Muscle of leg (tissue), 11 donors: ENCODE data around the gene ATL1. TPM values are rescaled to one million over a fixed set of nuclear protein-coding genes. Genes with fewer than 3 reads are reported as not detected.
"Not testable (repeated sequence)": the region's sequence is repeated elsewhere in the genome, so short reads cannot be mapped to it uniquely, and the experiment has no call there.

ENCODE experiments used
- DNase-seq: peaks from one replicate; pipeline ENCODE4 v3.0.0; 2013
- H3K27ac ChIP-seq: one replicate; pipeline ENCODE4 v1.5.1; 2013; ENCODE audit warnings: mild to moderate bottlenecking, low read length, control low read depth
- H3K27me3 ChIP-seq: one replicate; pipeline ENCODE4 v1.6.1; 2013; ENCODE audit warnings: low read length; ENCODE audit not compliant: control insufficient read depth, insufficient read depth
- H3K36me3 ChIP-seq: one replicate; pipeline ENCODE4 v1.6.1; 2013; ENCODE audit warnings: low read length; ENCODE audit not compliant: control insufficient read depth, insufficient read depth
- H3K4me1 ChIP-seq: one replicate; pipeline ENCODE4 v1.6.1; 2013; ENCODE audit warnings: low read length; ENCODE audit not compliant: control insufficient read depth, insufficient read depth
- H3K4me3 ChIP-seq: one replicate; pipeline ENCODE4 v1.5.1; 2013; ENCODE audit warnings: low read length, control low read depth
- H3K9me3 ChIP-seq: replicated peaks from 2 replicates; pipeline ENCODE4 v1.6.1; 2013; ENCODE audit warnings: low read depth, low read length; ENCODE audit not compliant: control insufficient read depth
- WGBS: methylation state at CpG from one replicate; pipeline ENCODE4 v1.1.5; 2013; ENCODE audit warnings: missing lambda C conversion rate; ENCODE audit not compliant: insufficient coverage; 5-methylcytosine and 5-hydroxymethylcytosine counted together
- polyA plus RNA-seq, 8 donors: library from polyadenylated mRNA; unstranded; fragments of 120-200 nt; gene quantifications; one replicate each; pipeline versions ENCODE4 v1.2.1 to v1.2.3, GENCODE V29; 2013; ENCODE audit warnings: inconsistent platforms in 1 of 8, low replicate concordance in 1 of 8; ENCODE audit not compliant: insufficient read length in 8 of 8, insufficient read depth in 1 of 8
- total RNA-seq: library from RNA; stranded (reverse); fragments of 120-200 nt; gene quantifications from one replicate; pipeline ENCODE4 v1.2.4, GENCODE V29; 2013

The ATL1 gene
- total and polyA plus RNA-seq, 9 donors = 3.5 to 9.8 (median 6.0) TPM

GRCh38 chr14:50534416-50534815 lies 25.5 kb upstream of the ATL1 start:
- Histone ChIP-seq H3K9me3 (no peaks in the 10 kb centered on the region), H3K27ac (no peak overlapping the region), H3K4me1 (peaks cover 9% of the 10 kb centered on the region), H3K36me3 (no peaks in the 10 kb centered on the region), H3K27me3 (no peaks in the 10 kb centered on the region), H3K4me3 (no peak overlapping the region)
- no CpG with 5 or more reads among the region's 3 CpGs for WGBS
- peak; percentile 87 for DNase-seq

DNA sequence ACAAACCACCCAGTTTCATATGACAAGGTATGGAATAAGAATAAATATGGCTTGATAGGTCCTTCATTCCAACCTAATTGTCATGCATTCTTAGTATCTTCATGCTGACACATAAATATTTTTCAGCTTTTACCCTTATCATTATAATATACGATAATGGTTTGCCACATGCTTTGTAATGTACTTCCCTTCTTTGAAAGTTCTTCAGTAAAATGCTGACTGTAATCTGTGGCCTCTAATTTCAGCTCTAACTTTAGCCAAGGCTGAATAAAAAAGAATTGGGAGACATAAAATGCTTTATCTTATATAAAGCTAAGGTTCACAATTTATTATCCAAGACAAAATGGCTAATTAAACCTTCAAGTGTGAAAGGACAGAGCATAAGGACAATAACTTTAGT lies 24.9 kb upstream of the ATL1 start:
- H3K27me3 ChIP-seq = no peaks in the 10 kb centered on the region
- no peaks in the 10 kb centered on the region for H3K36me3 ChIP-seq
- H3K4me1 ChIP-seq = peaks cover 6% of the 10 kb centered on the region
- H3K9me3 ChIP-seq = no peaks in the 10 kb centered on the region
- H3K4me3 ChIP-seq = no peak overlapping the region
- no CpG with 5 or more reads among the region's 1 CpG for WGBS
- no peak for DNase-seq
- H3K27ac ChIP-seq = no peak overlapping the region

DNA sequence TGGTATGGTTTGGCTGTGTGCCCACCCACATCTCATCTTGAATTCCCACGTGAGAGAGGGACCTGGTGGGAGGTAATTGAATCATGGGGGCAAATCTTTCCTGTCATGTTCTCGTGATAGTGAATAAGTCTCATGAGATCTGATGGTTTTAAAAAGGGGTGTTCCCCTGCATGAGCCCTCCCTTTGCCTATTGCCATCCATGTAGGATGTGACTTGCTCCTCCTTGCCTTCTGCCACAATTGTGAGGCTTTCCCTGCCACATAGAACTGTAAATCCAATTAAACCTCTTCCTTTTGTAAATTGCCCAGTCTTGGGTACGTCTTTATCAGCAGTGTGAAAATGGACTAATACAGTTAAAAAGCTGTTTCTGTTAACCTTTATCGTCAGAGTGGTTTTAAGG lies 21.9 kb upstream of the ATL1 start:
- not testable (repeated sequence) for H3K4me1 ChIP-seq, H3K4me3 ChIP-seq, H3K27me3 ChIP-seq, H3K36me3 ChIP-seq, DNase-seq, H3K27ac ChIP-seq, H3K9me3 ChIP-seq
- WGBS = no CpG with 5 or more reads among the region's 4 CpGs

- H3K9me3 ChIP-seq = no peaks in the 10 kb centered on the region
- H3K27ac ChIP-seq = no peak overlapping the region
- no peaks in the 10 kb centered on the region for H3K27me3 ChIP-seq
- H3K4me1 ChIP-seq = no peaks in the 10 kb centered on the region
- H3K4me3 ChIP-seq = no peak overlapping the region
- H3K36me3 ChIP-seq = no peaks in the 10 kb centered on the region
- no peak for DNase-seq
These were observed 20.9 kb upstream of the ATL1 start for GRCh38 chr14:50539051-50539450.

GRCh38 chr14:50541159-50541567 lies 18.8 kb upstream of the ATL1 start:
- Histone ChIP-seq H3K36me3 (no peaks in the 10 kb centered on the region), H3K9me3 (no peaks in the 10 kb centered on the region), H3K27ac (no peak overlapping the region), H3K4me1 (no peaks in the 10 kb centered on the region), H3K4me3 (no peak overlapping the region), H3K27me3 (no peaks in the 10 kb centered on the region)
- no CpG with 5 or more reads among the region's 1 CpG for WGBS
- DNase-seq = no peak

- no peaks in the 10 kb centered on the region for H3K4me1 ChIP-seq
- no CpG with 5 or more reads among the region's 2 CpGs for WGBS
- H3K27ac ChIP-seq = no peak overlapping the region
- H3K9me3 ChIP-seq = no peaks in the 10 kb centered on the region
- peak; percentile 46 for DNase-seq
- H3K36me3 ChIP-seq = no peaks in the 10 kb centered on the region
- no peaks in the 10 kb centered on the region for H3K27me3 ChIP-seq
- no peak overlapping the region for H3K4me3 ChIP-seq
These were observed 17.0 kb upstream of the ATL1 start for GRCh38 chr14:50542941-50543418.

- WGBS = no CpG with 5 or more reads among the region's 3 CpGs
- no peaks in the 10 kb centered on the region for H3K27me3 ChIP-seq
- peak; percentile 44 for DNase-seq
- H3K4me1 ChIP-seq = no peaks in the 10 kb centered on the region
- no peaks in the 10 kb centered on the region for H3K36me3 ChIP-seq
- H3K27ac ChIP-seq = no peak overlapping the region
- H3K4me3 ChIP-seq = no peak overlapping the region
- no peaks in the 10 kb centered on the region for H3K9me3 ChIP-seq
These were observed 15.0 kb upstream of the ATL1 start for GRCh38 chr14:50544911-50545310.

DNA sequence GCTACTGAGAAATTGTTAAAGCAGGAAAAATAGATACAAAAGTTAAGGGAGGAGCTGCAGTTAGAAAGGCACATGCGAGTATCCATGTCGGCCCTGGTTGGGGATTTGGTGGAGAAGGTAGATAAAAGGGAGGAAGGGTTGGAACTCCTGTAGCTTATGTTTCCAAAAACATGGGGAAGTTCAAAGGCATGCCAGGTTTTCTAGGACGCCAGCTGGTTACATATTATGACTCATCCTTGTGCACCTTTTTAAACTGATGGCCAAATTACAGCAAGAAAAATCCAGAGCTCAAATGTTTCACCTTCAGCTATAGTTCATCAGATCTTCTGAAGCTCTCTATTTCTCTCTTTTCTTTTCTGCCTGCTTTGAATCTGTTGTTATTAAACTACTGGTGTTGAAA lies 14.3 kb upstream of the ATL1 start:
- no peak overlapping the region for H3K27ac ChIP-seq
- no peak overlapping the region for H3K4me3 ChIP-seq
- no peaks in the 10 kb centered on the region for H3K4me1 ChIP-seq
- WGBS = 50% methylated on average over 2 of the region's 3 CpGs
- no peaks in the 10 kb centered on the region for H3K36me3 ChIP-seq
- H3K9me3 ChIP-seq = no peaks in the 10 kb centered on the region
- H3K27me3 ChIP-seq = no peaks in the 10 kb centered on the region
- DNase-seq = peak; percentile 23

DNA sequence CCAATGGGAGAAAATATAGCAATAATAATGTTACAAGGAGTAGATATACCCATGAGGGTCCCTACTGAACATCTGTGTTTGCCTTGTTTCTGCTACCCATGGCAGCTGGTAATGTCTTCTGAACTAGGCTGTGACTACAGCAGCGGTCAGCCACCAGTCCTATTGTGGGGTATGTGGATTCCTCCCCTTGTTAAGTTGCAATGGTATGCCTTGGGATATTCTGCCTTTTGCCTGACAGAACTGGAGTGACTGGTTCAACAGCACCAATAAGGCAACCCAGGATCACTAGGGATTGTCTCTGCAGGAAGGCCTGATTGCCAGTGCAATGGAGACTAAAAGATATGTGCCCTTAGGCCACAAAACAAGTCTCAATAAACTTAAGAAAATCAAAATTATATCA lies 9.7 kb upstream of the ATL1 start:
- Histone ChIP-seq H3K9me3 (no peaks in the 10 kb centered on the region), H3K4me3 (no peak overlapping the region), H3K36me3 (no peaks in the 10 kb centered on the region), H3K27me3 (no peaks in the 10 kb centered on the region), H3K4me1 (no peaks in the 10 kb centered on the region), H3K27ac (no peak overlapping the region)
- DNase-seq = no peak
- 100% methylated on average over 1 of the region's 1 CpG for WGBS

- H3K4me1 ChIP-seq = no peaks in the 10 kb centered on the region
- no peaks in the 10 kb centered on the region for H3K27me3 ChIP-seq
- H3K9me3 ChIP-seq = no peaks in the 10 kb centered on the region
- DNase-seq = no peak
- H3K4me3 ChIP-seq = no peak overlapping the region
- no CpG with 5 or more reads among the region's 3 CpGs for WGBS
- H3K27ac ChIP-seq = no peak overlapping the region
- no peaks in the 10 kb centered on the region for H3K36me3 ChIP-seq
These were observed 8.1 kb upstream of the ATL1 start for GRCh38 chr14:50551877-50552276.

DNA sequence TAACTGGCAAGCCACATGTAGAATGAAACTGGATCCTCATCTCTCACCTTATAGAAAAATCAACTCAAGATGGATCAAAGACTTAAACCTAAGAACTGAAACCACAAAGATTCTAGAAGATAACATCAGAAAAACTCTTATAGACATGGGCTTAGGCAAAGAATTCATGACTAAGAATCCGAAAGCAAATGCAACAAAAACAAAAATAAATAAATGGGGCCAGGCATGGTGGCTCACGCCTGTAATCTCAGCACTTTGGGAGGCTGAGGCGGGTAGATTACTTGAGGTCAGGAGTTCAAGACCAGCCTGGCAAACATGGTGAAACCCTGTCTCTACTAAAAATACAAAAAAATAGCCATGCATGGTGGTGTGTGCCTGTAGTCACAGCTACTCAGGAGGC lies 7.1 kb upstream of the ATL1 start:
- not testable (repeated sequence) for H3K27me3 ChIP-seq, H3K4me3 ChIP-seq, H3K4me1 ChIP-seq, H3K9me3 ChIP-seq, H3K36me3 ChIP-seq, H3K27ac ChIP-seq, DNase-seq
- WGBS = no CpG with 5 or more reads among the region's 3 CpGs
